ENCODE data around the gene RPRD2.

DNA sequence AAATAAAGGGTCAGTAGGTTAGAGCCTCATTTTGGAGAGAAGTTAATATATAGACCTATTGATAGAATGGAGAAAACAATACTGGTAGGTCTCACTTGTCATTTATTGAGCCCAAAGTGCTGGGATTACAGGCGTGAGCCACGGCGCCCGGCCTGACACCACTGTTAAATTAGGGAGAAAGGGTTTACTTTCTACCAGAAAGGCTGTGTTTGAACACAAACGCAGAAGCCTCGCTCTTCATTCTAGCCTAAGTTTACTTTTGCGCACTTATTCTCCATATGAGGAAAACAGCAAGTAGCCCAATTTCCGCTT, 43.3 kb upstream of the RPRD2 start:
- TF ChIP-seq, protein P1, sequence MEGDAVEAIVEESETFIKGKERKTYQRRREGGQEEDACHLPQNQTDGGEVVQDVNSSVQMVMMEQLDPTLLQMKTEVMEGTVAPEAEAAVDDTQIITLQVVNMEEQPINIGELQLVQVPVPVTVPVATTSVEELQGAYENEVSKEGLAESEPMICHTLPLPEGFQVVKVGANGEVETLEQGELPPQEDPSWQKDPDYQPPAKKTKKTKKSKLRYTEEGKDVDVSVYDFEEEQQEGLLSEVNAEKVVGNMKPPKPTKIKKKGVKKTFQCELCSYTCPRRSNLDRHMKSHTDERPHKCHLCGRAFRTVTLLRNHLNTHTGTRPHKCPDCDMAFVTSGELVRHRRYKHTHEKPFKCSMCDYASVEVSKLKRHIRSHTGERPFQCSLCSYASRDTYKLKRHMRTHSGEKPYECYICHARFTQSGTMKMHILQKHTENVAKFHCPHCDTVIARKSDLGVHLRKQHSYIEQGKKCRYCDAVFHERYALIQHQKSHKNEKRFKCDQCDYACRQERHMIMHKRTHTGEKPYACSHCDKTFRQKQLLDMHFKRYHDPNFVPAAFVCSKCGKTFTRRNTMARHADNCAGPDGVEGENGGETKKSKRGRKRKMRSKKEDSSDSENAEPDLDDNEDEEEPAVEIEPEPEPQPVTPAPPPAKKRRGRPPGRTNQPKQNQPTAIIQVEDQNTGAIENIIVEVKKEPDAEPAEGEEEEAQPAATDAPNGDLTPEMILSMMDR (IDR thresholded peaks at IDR 0.05; ENCODE audit: low read depth, low read length, poor library complexity, severe bottlenecking): no peak
- no peak for TF ChIP-seq EZH2phosphoT487 (IDR thresholded peaks at IDR 0.05; ENCODE audit: borderline replicate concordance, low read length)

Data from DOHH2 (cell line).